GM04503 (cell line): ENCODE data around the gene GRIN1.

ENCODE experiments used
- DNase-seq: peaks from one replicate; pipeline ENCODE4 v3.0.0-alpha.2; 2012; ENCODE audit warnings: low read depth

Gene GRIN1

GRCh38 chr9:137216188-137216965, 77.4 kb downstream of the GRIN1 start:
- no peak for DNase-seq

GRCh38 chr9:137217276-137218211, 78.6 kb downstream of the GRIN1 start:
- no peak for DNase-seq

GRCh38 chr9:137218212-137218753, 79.3 kb downstream of the GRIN1 start:
- DNase-seq, result no peak
